Superior temporal gyrus (tissue), 1 donor: ENCODE measurements around the gene MED31.
"Not testable (repeated sequence)": the region's sequence is repeated elsewhere in the genome, so short reads cannot be mapped to it uniquely, and the experiment has no call there.

Experiments
- DNase-seq: peaks from one replicate; pipeline ENCODE4 v3.0.0-alpha.2; 2016; ENCODE audit errors: extremely low spot score

The MED31 gene

GRCh38 chr17:6655732-6656361 lies 4.4 kb upstream of the MED31 start:
- DNase-seq: not testable (repeated sequence)

DNA sequence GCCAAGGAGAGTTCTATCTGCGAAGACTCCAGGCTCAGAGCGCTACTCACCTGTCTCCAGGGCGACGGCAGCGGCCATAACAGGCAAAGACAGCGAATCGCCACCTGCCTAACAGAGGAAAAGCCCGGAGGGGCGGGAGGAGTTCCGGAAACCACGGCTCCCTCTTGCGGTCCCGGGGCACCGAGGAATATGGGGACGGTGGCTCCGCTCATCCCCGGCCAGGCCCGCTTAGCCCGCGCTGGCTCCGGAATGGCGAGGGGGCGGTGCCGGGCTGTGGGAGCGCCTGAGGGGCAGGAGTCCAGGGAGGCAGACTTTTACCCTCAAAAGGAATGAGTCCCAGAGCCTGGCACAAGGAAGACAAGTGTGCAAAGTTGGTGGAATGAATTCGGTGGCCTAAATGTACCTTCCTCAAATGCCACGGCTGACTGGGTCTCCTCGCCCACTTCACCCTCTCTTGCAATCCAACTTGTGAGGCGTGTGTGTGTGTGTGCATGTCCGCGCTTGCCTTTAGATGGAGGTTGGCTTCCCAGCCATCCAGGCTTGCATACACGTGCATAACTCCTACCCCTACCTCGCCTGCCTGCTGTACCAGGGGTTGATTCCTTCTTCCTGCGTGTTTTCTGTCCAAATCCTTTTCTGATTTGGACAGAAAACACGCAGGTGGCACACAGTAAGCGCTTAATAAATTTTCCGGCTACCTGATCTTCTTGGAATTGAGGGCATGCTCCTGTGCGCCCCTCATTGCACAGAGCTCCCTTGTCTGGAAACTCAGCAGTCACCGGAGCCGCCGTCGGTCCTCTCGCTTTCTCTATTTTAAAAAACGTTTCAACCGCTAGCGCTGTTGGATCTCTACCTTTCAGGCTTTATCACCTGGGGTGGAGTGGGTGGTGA lies 3.7 kb upstream of the MED31 start:
- no peak for DNase-seq

- DNase-seq: no peak
Measured at GRCh38 chr17:6651919-6652452, 581 bp upstream of the MED31 start.

DNA sequence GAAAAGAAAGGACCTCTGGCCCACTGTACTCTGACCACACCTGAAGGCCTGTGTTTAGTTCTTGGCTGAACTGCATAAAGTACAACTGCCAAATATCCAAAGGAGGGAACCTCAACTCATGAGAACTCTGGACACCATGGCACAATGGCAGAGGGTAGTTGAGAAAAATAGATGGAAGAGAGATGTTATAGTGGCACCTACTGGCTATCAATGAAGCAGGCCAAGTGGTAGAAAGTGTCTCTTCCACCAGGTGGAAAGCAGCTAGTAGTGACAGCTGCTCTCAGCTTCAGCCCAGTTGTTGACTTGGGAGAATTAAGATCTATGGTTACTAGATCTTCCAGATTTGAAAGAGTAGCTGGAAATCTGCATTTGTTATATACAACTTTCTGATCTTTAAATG lies 3.2 kb downstream of the MED31 start:
- DNase-seq: no peak

GRCh38 chr17:6643451-6644125 lies 7.8 kb downstream of the MED31 start:
- no peak for DNase-seq

DNA sequence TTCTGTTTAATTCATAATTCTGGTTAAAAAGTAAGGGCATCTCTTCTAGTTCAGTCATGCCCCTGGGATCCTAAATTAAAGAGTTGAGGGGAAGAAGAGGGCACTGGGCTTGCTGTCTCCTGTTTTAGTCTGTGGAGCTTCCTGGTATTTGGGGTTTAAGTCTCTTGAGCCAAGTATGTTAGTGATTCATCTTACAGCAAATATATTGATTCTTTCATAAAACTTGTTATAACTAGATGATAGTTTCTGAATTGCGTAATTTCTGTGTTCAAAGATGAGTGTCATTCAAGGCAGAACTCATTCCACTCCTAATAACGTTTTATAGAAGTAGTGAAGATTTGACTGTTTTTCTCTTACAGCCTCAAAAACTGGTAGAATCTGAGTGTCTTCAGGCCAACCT lies 8.8 kb downstream of the MED31 start:
- DNase-seq: no peak

DNA sequence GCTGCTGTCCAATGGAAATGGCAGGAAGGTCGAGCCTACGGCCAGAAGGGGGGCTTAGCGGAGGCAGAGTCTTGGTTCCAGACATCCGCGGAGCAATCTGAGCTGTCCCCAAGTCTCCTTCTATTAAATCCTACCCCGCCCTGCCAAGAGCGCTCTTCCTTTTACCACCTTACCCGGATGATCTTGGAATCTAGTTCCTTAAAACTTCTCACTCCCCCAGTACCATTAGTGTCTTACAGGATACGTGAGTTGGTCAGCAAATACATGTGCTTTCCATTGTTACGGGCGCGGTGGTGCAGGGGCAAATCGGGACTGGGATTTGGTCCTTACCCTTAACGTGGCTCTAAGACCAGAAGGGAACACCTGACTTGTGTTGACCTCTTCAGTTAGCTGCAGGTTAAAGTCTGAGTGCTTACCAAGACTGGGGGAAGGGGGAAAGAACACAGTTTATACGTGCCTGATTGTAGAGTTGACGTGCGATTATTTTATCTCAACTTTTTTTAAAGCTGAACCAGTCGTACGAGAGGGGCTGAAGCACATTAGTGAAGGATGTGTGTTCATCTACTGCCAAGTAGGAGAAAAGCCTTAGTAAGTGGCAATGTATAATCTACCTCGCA lies 10.1 kb downstream of the MED31 start:
- DNase-seq: no peak

- peak; percentile 89 for DNase-seq
Measured at GRCh38 chr17:6640536-6641246, 10.7 kb downstream of the MED31 start, which contains the start of the genes KIAA0753 and TXNDC17. Gene KIAA0753 (minus strand): TSS chr17:6640711. CDS start chr17:6635103, 5,608 bp downstream. Gene TXNDC17 (plus strand): TSS chr17:6641060. CDS start chr17:6641083, 23 bp downstream.

DNA sequence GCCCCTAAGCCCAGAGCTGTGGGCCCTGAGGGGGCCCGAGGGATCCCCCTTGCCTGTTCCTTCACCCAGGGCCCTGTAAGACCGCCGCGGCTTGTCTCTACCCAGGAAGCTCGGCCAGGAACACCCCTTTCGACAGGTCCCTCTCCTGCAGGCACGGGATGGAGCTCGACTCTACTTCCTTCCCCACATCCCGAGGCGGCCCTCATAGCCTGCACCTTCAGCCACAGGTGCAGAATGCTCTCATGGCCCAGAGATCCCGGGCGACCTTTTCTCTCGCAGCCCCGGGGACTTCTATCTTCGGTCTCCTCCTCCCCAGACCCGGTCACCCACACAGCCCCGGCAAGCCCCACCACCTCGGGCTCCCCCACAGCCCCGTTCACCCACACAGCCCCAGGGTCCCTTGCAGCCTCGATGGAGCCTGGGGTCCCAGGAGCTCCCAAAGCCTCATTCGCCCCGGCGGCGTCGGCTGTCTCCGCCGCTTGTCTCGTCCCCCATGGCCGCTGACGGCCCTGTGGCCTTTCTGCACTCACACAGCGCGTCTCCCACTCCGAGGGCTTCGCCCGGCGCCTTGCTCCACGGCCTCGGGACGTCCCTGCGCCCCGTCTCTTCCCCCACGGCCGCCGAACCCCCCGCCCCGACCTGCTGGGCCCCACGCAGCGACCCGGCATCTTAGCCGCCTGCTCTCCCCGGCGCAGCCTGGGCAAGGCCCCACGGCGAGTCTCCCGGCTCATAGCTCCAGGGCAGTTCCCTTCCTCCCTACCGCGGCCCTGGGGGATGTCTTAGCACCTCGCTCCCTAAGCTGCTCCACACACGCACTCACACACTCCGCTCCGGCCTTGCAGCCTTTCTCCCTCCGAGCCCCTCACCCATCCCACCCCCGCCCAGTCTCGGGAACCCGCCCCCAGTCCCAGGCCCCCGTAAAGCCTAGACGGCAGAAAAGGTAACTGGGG lies 11.5 kb downstream of the MED31 start:
- no peak for DNase-seq

GRCh38 chr17:6639014-6639585 lies 12.3 kb downstream of the MED31 start:
- no peak for DNase-seq

DNA sequence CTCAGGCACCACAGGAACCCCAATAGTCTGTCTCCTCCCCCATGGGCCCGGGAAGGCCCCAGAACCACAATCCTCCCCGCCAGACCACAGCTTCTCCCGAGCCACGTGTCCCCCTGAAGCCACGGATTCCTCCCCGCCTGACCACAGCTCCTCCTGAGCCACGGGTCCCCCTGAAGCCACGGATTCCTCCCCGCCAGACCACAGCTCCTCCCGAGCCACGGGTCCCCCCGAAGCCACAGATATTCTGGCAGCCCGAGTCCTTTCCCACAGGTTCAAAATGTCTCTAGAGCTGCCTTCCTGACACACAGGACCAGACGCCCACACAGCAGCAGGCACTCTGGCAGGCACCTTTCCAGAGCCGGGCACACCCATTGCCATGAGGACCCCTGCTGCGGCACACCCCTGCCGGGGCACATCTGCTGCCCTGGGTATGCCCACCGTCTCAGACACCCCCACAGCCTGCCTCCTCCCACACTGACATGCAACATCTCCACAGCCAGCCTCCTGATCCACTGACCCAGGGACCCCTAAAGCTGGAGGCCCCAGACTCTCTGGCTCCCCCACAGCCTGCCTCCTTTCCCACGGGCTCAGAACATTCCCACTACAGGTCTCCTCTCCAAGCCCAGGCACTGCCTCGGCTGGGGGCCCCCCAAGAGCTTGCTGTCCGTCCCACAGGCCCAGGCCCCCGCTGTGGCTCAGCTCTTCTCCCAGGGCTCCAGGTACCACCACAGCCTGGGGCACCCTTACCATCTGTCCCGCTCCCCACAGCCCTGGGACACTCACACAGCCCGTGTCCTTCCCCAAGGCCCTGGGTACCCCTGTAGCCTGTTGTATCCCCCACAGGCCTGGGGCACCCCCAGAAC lies 13.1 kb downstream of the MED31 start:
- no peak for DNase-seq

GRCh38 chr17:6637458-6637840 lies 14.0 kb downstream of the MED31 start:
- no peak for DNase-seq

GRCh38 chr17:6636616-6637457 lies 14.6 kb downstream of the MED31 start:
- DNase-seq: no peak

- no peak for DNase-seq
Measured at GRCh38 chr17:6636105-6636504, 15.3 kb downstream of the MED31 start.

GRCh38 chr17:6633263-6633662 lies 18.1 kb downstream of the MED31 start:
- DNase-seq: no peak

GRCh38 chr17:6632530-6632929 lies 18.9 kb downstream of the MED31 start:
- no peak for DNase-seq

- DNase-seq: no peak
Measured at GRCh38 chr17:6630390-6630789, 21.0 kb downstream of the MED31 start.

GRCh38 chr17:6627019-6627418 lies 24.4 kb downstream of the MED31 start:
- DNase-seq: no peak
